H1 (cell line): ENCODE measurements around the gene C15orf61. TPM values are rescaled to one million over a fixed set of nuclear protein-coding genes. Genes with fewer than 3 reads are reported as not detected.

Source experiments
- polyA plus RNA-seq, 7 experiments: library from polyadenylated mRNA; depleted of rRNA in 3 of 7; stranded (reverse) in 5 of 7; unstranded in 2 of 7; fragments of >200 nt in 5 of 7; fragments of 200-250 nt in 2 of 7; gene quantifications; 1 replicate in 5 of 7; 2 replicates in 1 of 7; 4 replicates in 1 of 7; pipeline versions ENCODE4 v1.2.1 to v1.2.3, GENCODE V29; 2011 to 2013; ENCODE audit warnings: missing spikeins in 2 of 7, mixed read lengths in 2 of 7
- total RNA-seq: library from RNA; stranded (reverse); fragmentation: NEBNext Ultra II Directional; extraction: Animal tissue kit (Norgen Biotek cat#: 25700); gene quantifications from 2 replicates; pipeline ENCODE4 v1.2.1, GENCODE V29; 2021
- TF ChIP-seq, protein P1 (sequence below): fragments of 300-600 bp; sonication (generic); IDR thresholded peaks from 2 replicates; pipeline ENCODE4 v1.7.1; 2012; ENCODE audit warnings: low read length, moderate library complexity, mild to moderate bottlenecking, inconsistent platforms; ENCODE audit not compliant: insufficient replicate concordance

Gene C15orf61
- total and polyA plus RNA-seq, 2 of the 8 experiments (the other 6 are each of a cell fraction or from before 2014, with no cell fraction given), result 1.7 to 2.0 TPM

- TF ChIP-seq, protein P1, sequence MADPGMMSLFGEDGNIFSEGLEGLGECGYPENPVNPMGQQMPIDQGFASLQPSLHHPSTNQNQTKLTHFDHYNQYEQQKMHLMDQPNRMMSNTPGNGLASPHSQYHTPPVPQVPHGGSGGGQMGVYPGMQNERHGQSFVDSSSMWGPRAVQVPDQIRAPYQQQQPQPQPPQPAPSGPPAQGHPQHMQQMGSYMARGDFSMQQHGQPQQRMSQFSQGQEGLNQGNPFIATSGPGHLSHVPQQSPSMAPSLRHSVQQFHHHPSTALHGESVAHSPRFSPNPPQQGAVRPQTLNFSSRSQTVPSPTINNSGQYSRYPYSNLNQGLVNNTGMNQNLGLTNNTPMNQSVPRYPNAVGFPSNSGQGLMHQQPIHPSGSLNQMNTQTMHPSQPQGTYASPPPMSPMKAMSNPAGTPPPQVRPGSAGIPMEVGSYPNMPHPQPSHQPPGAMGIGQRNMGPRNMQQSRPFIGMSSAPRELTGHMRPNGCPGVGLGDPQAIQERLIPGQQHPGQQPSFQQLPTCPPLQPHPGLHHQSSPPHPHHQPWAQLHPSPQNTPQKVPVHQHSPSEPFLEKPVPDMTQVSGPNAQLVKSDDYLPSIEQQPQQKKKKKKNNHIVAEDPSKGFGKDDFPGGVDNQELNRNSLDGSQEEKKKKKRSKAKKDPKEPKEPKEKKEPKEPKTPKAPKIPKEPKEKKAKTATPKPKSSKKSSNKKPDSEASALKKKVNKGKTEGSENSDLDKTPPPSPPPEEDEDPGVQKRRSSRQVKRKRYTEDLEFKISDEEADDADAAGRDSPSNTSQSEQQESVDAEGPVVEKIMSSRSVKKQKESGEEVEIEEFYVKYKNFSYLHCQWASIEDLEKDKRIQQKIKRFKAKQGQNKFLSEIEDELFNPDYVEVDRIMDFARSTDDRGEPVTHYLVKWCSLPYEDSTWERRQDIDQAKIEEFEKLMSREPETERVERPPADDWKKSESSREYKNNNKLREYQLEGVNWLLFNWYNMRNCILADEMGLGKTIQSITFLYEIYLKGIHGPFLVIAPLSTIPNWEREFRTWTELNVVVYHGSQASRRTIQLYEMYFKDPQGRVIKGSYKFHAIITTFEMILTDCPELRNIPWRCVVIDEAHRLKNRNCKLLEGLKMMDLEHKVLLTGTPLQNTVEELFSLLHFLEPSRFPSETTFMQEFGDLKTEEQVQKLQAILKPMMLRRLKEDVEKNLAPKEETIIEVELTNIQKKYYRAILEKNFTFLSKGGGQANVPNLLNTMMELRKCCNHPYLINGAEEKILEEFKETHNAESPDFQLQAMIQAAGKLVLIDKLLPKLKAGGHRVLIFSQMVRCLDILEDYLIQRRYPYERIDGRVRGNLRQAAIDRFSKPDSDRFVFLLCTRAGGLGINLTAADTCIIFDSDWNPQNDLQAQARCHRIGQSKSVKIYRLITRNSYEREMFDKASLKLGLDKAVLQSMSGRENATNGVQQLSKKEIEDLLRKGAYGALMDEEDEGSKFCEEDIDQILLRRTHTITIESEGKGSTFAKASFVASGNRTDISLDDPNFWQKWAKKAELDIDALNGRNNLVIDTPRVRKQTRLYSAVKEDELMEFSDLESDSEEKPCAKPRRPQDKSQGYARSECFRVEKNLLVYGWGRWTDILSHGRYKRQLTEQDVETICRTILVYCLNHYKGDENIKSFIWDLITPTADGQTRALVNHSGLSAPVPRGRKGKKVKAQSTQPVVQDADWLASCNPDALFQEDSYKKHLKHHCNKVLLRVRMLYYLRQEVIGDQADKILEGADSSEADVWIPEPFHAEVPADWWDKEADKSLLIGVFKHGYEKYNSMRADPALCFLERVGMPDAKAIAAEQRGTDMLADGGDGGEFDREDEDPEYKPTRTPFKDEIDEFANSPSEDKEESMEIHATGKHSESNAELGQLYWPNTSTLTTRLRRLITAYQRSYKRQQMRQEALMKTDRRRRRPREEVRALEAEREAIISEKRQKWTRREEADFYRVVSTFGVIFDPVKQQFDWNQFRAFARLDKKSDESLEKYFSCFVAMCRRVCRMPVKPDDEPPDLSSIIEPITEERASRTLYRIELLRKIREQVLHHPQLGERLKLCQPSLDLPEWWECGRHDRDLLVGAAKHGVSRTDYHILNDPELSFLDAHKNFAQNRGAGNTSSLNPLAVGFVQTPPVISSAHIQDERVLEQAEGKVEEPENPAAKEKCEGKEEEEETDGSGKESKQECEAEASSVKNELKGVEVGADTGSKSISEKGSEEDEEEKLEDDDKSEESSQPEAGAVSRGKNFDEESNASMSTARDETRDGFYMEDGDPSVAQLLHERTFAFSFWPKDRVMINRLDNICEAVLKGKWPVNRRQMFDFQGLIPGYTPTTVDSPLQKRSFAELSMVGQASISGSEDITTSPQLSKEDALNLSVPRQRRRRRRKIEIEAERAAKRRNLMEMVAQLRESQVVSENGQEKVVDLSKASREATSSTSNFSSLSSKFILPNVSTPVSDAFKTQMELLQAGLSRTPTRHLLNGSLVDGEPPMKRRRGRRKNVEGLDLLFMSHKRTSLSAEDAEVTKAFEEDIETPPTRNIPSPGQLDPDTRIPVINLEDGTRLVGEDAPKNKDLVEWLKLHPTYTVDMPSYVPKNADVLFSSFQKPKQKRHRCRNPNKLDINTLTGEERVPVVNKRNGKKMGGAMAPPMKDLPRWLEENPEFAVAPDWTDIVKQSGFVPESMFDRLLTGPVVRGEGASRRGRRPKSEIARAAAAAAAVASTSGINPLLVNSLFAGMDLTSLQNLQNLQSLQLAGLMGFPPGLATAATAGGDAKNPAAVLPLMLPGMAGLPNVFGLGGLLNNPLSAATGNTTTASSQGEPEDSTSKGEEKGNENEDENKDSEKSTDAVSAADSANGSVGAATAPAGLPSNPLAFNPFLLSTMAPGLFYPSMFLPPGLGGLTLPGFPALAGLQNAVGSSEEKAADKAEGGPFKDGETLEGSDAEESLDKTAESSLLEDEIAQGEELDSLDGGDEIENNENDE, result no peak
Measured at GRCh38 chr15:67479781-67480505, 41.0 kb upstream of the C15orf61 start (continued).
